PC-3 (cell line): Measurements from ENCODE around the gene ST6GALNAC3.
"Not testable (repeated sequence)": the region's sequence is repeated elsewhere in the genome, so short reads cannot be mapped to it uniquely, and the experiment has no call there.

Experiments used
- CTCF ChIP-seq: fragments of 300-600 bp; sonication (generic); conservative IDR thresholded peaks from 2 replicates; pipeline ENCODE4 v1.5.1; 2017; ENCODE audit warnings: antibody characterized with exemption, low read depth, mild to moderate bottlenecking, low read length
- EZH2 ChIP-seq: fragments of 300-600 bp; sonication (generic); IDR thresholded peaks from one replicate; pipeline ENCODE4 v1.6.1; 2017; ENCODE audit warnings: antibody characterized with exemption, mild to moderate bottlenecking, low read length; ENCODE audit not compliant: unreplicated experiment
- EZH2phosphoT487 ChIP-seq: fragments of 300-600 bp; sonication (generic); IDR thresholded peaks from 2 replicates; pipeline ENCODE4 v1.6.1; 2018; ENCODE audit warnings: mild to moderate bottlenecking, antibody characterized with exemption, low read length, borderline replicate concordance

- not testable (repeated sequence) for TF ChIP-seq EZH2, CTCF, EZH2phosphoT487
Measured at GRCh38 chr1:76097064-76097463, 22.5 kb downstream of the ST6GALNAC3 start.
